GM12878 (cell line): ENCODE measurements around the gene HPD.

Source experiments
- BCLAF1 ChIP-seq: fragments of 450-650 bp; IDR thresholded peaks from 2 replicates; pipeline ENCODE4 v1.6.1; 2017; ENCODE audit warnings: antibody characterized with exemption, mild to moderate bottlenecking, moderate library complexity
- JUND ChIP-seq: IDR thresholded peaks from 2 replicates; pipeline ENCODE4 v1.6.1; 2012; ENCODE audit warnings: low read depth, mild to moderate bottlenecking, low read length, improper control_type of control experiment, moderate library complexity
- PAX8 ChIP-seq: fragments of 450-650 bp; IDR thresholded peaks from 2 replicates; pipeline ENCODE4 v1.6.1; 2017; ENCODE audit warnings: mild to moderate bottlenecking, moderate library complexity
- POLR2AphosphoS5 ChIP-seq: IDR thresholded peaks from 2 replicates; pipeline ENCODE4 v1.6.1; 2011; ENCODE audit warnings: mild to moderate bottlenecking, low read length, inconsistent platforms
- YY1 ChIP-seq: IDR thresholded peaks from 2 replicates; pipeline ENCODE4 v1.6.1; 2011; ENCODE audit warnings: low read depth, mild to moderate bottlenecking, low read length
- TF ChIP-seq, protein P1 (sequence below), 3 experiments: IDR thresholded peaks in 2 of 3; conservative IDR thresholded peaks in 1 of 3; 2 replicates each; pipeline ENCODE4 v1.5.1; 2011; ENCODE audit warnings: low read depth in 3 of 3, low read length in 3 of 3, mild to moderate bottlenecking in 3 of 3, control low read depth in 2 of 3, moderate library complexity in 2 of 3, inconsistent platforms in 1 of 3, mixed read lengths in 1 of 3; ENCODE audit not compliant: control insufficient read depth in 2 of 3, insufficient read depth in 1 of 3; ENCODE audit errors: extremely low read depth in 1 of 3

GRCh38 chr12:121866331-121866730 is 7.7 kb upstream of the HPD start:
- TF ChIP-seq JUND (no peak), YY1 (no peak), POLR2AphosphoS5 (no peak), BCLAF1 (no peak), PAX8 (no peak)
- TF ChIP-seq, protein P1, sequence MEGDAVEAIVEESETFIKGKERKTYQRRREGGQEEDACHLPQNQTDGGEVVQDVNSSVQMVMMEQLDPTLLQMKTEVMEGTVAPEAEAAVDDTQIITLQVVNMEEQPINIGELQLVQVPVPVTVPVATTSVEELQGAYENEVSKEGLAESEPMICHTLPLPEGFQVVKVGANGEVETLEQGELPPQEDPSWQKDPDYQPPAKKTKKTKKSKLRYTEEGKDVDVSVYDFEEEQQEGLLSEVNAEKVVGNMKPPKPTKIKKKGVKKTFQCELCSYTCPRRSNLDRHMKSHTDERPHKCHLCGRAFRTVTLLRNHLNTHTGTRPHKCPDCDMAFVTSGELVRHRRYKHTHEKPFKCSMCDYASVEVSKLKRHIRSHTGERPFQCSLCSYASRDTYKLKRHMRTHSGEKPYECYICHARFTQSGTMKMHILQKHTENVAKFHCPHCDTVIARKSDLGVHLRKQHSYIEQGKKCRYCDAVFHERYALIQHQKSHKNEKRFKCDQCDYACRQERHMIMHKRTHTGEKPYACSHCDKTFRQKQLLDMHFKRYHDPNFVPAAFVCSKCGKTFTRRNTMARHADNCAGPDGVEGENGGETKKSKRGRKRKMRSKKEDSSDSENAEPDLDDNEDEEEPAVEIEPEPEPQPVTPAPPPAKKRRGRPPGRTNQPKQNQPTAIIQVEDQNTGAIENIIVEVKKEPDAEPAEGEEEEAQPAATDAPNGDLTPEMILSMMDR (IDR thresholded peaks at IDR 0.05 in 2 of 3, conservative IDR thresholded peaks at IDR 0.05 in 1 of 3; ENCODE audit: control insufficient read depth in 2 of 3, extremely low read depth in 1 of 3, insufficient read depth in 1 of 3, low read depth in 3 of 3, low read length in 3 of 3): no peak
